NCI-H460 (cell line): ENCODE data around the gene PFDN4. TPM values are rescaled to one million over a fixed set of nuclear protein-coding genes. Genes with fewer than 3 reads are reported as not detected.

ENCODE experiments used
- DNase-seq: peaks from one replicate; pipeline ENCODE4 v3.0.0-alpha.2; 2016; ENCODE audit warnings: low read depth; ENCODE audit errors: extremely low read depth
- polyA plus RNA-seq: library from polyadenylated mRNA; depleted of rRNA; stranded (reverse); fragments of >200 nt; gene quantifications from 2 replicates; pipeline ENCODE4 v1.2.3, GENCODE V29; 2014; cell fraction: nucleus; rRNA removed
- total RNA-seq: library from RNA; depleted of rRNA; stranded (reverse); fragments of >200 nt; shearing (Covaris generic); gene quantifications from 2 replicates; pipeline ENCODE4 v1.2.3, GENCODE V29; 2014; rRNA removed

Gene PFDN4, protein sequence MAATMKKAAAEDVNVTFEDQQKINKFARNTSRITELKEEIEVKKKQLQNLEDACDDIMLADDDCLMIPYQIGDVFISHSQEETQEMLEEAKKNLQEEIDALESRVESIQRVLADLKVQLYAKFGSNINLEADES
- total RNA-seq: 149 and 173 TPM in 2 replicates
- 57.1 and 96.8 TPM in 2 replicates for polyA plus RNA-seq

DNA sequence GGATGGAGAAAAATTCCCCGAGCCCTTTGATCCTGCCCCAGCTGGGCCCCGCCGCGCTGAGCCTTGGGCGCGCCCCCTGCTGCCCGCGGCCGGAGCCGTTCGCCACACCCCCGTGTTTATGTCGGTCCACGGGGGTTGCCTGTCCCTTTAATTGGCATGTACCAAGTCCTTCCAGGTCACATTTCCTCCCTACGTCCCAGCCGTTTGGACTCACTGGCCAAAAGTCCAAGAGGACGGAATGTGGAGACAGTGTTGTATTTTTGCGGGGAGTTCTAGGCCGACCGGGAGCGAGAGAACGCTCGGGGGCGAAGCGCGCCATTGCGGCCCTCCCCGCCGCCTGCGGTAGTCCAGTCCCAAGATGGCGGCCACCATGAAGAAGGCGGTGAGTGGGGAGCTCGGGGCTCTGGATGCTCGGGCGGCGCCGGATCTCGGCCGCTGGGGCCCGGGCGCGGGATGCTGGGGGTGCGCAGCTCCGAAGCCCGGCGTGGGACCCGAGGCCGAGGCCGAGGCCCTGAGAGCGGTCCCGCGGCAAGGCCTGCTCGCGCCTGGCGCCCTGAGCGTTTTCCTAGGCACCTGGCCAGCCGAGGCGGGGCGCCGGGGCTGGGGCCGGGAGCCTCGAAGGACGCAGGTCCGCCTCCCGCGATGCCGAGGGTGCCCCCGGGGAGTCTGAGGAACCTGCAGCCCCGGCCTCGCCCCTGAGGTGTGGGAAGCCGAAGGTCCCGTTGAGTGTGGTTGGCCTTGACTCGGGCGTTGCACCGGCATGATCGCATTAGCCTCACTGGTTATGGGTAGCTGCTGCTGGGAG is at the start of gene PFDN4:
PFDN4 (plus strand) TSS at position 345 of the 805 bp plus-strand sequence; CDS start at position 359, 14 bp downstream.
- peak; percentile 77 for DNase-seq

DNA sequence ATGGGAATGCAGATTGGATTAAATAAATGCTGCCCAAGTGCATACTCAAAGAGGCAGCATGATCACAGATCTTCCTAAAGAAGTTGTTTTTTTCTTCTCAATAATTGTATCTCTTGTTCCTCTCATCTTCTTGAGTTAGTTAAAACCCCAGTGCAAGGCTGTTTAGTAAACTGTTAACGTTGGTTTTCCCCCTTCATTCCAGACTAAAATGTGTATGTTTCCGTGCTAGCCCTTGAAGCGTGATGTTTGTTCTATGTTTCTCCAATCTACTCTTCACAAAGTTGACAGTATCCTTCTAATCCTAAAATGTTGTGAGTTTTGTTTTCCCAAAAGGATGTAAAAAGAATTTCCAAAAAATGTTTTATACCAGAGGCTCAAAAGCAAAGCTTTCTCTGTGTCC is 49.7 kb upstream of the PFDN4 start:
- no peak for DNase-seq

DNA sequence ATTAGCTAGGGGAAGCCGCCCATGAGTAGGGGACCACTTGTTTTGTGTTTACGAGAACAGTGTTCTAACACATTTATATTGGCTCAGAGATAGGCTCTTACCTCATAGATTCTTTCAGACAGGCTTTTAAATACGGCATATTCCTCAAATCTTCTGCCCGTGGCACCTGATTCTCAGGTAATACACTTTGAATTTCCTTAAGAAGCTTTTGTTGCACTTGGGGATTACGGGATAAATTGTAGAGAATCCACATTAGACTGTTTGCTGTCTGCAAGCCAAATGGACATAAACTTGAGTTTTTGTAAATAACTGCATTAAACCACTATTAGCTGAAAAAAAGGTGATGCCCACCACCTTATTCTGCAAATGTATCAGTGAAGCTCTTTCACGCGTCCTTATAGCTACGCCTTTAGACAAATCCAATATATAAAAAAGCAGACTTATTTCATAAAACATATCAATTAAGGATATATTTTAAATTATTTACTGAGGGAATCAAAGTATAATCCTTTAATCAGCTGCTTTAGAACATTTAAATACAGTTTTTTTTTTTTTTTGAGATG is 49.0 kb upstream of the PFDN4 start:
- DNase-seq: no peak

DNA sequence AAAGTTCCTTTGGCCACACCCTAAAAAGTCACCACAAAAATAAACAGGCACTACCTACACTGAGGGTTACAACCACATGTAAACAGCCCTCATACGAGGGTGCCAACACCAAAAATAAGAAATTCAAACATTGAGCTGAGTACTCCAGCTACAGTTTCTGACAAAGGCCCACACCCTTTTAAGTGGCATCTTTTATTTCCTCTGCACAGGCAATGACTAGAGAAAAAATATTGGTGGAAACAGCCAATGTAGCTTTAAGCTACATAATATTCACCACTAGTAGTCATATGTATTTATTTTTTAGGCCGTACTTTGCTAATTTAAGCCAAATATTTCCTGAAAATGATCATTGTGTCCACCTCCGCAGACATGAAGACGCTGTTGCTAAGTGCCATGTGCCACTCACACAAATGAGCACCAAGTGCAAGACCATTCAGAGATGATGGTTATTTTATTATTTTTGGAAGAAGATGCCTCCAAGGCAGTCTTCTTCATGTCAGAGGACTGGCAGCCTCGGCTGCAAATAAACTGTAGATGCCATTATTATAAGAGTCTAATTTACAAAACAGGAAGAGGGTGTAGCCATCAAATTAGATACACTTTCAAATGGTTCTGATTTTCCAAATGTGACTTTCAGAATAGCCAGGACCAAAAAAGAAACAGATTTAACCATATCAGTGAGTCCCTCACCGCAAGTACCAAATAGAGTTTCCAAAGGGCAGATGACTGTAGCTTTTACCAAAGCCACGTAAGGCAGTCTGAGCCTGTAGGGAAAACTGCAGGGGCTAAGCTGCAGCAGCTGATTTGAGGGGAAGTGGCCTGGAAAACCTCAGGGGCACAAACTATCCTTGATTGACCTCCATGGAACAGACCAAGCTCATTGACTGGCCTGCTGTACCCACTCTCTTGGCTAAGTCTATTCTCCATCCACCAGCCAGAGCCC is 47.6 kb upstream of the PFDN4 start:
- DNase-seq: no peak

DNA sequence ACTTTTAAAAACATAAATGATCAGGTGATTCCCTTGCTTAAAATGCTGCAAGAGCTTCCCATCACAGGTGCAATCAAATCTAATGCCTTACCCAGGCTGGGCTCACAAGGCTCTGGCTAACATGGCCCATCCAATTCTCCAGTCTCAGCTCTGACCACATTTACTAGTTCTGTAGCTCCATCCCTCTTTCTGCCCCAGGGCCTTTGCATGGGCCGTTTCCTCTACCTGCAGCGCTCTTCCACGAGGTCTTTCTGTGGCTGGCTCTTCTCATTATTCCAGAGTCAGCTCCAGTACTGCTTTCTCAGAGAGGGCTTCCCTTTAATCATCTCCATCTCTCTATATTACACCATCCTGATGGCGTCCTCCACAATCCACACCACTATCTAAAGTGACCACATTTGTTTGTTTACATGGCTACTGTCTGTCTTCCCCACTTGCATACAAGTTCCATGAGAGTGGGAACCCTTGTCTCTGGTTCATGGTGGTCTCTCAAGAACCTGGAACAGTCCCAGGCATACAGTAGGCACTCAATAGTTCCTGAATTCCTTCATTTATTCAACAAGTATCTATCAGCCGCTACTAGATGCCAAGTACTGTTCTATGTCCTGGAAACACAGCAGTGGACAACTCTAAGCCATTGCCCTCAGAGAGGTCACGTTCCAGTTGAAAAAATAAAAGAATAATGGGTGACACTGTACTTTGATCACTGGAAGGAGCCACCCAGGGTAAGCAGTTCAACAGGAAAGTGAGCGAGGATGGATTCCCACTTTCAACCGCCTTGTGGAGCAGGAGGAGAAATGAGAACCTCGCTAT is 46.7 kb upstream of the PFDN4 start:
- DNase-seq: no peak

DNA sequence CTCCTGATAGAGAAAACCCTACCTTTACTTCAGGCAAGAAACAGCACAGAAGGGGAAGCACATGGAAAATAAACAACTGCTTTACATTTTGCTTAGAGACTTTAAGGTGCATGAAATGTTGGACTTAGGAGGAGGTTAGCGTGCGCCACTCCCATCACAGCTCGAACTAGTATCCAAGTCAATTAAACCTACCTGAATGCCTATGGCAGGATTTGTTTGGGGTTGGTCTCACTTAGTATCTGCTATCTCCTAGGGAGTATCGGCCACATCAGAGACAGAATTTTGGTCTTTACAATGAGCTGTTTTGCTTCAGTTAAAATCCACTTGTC is 46.1 kb upstream of the PFDN4 start:
- DNase-seq: no peak

DNA sequence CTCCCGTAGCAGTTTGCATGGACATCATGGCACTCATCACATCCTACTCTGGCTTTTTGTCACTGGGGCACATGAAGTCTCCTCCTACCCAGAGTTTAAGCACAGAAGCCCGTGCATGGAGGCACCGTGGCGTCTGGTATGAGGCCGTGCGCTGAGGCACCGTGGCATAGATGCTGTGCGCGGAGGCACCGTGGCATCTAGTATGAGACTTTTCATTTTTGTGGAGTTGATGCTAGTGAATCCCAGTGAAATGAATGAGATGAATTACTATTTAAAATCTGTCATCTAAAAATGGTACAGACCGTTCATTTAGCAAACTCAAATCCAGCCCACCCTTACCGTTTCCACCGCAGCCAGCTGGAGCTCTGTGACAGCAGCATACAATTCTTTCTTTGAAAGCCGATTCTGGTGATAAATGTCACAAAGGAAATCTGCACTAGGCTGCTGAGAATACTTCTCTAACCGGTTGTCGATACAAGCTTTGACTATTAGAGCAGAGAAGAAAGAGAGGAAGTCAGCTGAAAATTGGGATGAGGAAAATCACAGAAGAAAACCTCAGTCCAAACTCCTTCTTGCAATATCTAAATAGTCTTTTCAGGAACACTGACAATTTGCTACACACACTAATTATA is 45.4 kb upstream of the PFDN4 start:
- DNase-seq: no peak

DNA sequence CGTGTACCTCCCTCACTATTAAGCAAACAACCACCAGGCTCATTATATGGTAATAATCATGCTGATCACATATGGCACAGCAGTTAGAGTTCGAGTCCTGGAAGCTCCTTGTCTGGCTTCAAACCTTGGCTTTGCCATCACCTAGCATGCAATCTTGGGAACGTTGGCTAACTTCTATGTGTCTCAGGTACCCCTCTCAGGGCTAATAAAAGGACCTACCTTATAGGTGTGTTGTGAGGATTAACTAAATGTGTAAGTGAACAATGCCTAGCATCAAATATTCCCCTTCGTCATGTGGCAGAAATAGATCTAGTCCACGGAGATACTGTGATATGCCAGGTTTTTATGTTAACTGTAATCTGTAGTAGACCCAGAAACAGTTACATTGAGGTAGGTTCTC is 44.5 kb upstream of the PFDN4 start:
- DNase-seq: no peak

DNA sequence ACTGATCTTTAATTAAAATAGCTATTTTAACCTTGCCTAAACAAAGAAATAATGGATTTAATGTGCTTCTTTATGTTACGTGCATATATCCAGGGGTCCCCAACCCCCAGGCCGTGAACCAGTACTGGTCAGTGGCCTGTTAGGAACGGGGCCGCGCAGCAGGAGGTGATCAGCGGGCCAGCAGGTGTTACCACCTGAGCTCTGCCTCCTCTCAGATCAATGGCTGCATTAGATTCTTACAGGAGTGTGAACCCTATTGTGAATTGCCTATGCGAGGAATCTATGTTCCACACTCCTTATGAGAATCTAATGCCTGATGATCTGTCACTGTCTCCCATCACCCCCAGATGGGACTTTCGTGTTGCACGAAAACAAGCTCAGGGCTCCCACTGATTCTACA is 42.9 kb upstream of the PFDN4 start:
- DNase-seq: no peak

DNA sequence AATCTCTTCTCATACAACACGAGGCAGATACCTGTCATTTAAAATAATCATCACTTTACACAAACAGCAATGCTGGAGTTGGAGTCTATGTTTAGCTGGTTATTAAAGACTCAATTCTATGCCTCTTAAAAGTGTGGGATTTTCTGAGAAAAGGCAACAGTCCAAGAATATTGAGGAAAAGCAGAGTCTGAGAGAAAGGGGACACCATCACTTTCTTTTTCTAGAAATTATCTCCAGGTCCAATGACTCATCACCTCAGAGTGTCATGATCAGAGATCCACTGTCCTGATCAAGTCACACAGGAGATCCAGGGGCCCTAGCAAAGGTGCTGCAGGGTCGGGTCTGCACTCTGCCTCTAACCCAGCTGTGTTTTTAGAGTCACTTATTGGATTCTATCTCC is 42.1 kb upstream of the PFDN4 start:
- no peak for DNase-seq

DNA sequence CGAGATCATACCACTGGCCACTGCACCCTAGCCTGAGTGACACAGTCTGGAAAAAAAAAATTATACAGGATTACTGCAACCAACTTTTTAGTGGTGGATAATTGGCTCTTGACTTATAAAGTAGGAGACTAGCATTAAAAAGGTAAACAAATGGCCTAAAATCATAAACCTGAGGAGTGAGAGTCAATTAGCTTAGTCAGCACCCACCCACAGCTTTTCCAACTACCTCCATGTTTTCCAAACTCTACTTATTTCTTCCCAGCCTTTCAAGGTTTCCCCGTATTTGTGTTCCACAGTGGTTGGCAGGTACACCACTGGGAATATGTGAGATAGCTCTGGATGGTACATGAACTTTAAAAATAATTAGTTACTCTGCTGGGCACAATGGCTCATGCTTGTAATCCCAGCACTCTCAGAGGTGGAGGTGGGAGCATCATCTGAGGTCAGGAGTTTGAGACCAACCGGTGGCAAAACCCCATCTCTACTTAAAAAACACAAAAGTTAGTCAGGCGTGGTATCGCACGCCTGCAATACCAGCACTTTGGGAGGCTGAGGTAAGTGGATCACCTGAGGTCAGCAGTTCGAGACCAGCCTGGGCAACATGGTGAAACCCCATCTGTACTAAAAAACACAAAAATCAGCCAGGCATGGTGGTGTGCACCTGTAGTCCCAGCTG is 40.8 kb upstream of the PFDN4 start:
- no peak for DNase-seq

DNA sequence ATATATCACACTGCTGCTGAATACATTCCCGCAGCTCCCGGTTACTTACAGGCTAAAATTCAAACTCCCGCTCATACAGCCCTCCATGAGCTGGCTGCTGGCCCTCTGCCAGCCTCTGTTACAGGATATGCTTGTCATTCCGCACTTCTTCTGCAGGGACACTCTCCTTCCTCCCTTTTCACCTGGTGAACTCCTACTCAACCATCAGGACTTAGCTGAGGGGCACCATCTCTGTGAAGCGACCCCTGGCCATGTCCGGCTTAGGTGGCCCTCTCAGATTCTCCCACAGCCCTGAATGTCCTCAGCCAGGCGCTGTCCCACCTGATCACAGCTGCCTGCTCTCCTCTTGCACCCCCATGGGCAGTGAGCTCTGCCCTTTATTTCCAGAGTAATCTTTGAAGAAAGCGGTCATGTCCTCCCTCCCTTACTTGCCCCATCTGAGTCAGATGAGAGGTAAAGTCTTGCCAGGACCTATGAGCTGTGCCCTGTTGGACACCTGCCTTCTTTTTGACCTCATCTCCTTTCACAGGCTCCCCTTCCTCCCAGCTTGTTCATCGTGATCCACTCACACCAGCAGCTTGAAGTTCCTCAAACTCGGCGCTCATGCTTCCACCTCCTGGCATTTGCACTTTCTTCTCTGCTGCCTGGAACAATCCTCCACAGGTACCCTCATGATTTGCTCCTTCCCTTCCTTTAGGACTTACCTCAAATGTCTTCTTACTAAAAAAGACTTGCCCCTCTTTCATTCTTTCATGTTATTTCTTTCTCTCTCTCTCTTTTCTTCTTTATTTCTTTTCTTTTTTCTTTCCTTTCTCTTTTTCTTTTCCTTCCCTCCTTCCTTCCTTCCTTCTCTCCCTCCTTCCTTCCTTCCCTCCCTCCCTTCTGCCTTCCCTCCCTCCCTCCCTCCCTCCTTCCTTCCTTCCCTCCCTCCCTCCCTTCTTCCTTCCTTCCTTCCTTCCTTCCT is 39.7 kb upstream of the PFDN4 start:
- DNase-seq: no peak

DNA sequence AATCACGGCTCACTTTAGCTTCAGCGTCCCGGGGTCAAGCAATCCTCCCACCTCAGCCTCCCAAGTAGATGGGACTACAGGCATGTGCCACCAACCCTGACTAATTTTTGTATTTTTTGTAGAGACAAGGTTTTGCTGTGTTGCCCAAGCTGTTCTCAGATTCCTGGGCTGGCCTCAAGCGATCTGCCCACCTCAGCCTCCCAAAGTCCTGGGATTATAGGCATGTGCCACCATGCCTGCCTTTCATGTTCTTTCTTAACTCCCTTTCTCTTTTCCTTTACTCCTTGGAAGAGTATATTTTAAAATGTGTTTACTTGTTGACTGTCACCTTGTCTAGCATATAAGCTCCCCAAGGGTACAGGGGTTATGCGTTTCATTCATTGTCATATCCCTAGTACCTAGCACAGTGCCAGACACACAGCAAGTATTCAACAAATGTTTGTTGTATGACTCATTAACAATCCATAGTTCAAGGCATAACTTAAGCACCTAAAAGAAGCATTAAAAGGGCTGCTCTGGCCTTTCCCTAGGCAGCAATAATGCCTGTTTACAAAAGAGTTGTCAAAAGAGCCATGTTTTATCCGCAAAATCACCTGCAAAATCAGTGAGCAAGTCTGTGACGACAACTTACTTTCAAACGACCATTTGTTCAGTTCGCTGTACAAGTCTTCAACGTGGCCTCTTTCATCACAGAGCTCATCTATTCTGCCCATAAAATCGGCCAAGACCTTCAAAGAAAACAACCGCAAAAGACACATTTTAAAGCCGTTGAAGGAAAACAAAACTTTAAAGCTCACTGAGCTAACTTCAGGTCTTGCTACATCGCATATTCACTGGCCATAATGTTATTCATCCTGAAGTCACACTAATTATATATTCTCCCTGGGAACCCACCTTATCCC is 38.7 kb upstream of the PFDN4 start:
- DNase-seq: no peak

DNA sequence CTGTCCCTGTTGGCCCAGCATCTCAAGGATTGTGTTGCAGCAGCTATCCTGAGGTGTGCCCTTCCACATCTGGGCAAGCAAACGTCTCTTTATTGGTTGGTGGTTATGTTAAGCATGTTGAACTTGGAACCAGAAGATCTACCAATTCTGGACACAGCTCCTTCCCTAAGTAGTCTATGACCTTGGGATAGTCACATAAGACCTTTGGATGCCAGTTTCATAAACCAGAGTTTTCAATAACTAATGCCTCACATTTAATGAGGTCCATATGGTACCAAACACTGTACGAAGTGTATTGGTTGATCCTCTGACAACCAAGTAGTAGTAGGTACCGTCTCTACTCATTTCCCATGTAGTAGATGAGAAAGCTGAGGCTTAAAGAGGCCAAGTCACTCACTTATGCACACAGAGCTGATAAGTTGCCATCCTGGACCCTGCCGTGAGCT is 37.8 kb upstream of the PFDN4 start:
- DNase-seq: no peak

DNA sequence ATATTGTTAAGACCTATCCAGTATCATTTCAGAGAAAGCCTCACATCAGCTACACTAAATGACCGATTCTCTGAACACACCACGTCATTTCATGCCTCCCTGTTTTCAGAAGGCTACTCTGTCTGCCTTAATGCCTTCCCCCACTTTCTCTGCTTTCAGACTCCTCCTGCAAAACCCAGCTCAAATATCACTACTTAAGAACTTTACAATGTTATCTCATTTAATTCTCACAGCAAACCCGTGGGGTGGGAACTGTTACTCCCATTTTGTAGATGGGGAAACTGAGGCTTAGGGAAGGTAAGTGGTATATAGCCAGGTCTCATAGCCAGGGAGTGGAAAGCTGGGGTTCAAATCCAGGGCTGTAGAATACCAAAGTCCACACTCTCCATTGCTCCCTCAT is 36.9 kb upstream of the PFDN4 start:
- no peak for DNase-seq

DNA sequence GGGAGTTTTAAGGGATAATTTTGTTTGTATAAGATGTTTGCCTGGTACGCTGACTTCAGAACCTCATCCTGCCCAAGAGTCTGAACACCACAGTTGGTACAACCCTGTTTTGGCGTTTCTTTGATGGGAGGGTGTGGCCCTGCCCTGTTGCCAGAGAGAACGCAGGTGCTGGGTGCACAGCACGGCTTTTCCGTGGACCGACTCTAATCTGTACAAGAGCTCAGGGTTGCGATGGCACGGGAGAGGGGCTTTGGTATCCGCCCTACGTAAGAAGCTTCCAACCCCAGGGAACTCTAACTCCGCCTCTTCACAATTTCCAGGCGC is 35.4 kb upstream of the PFDN4 start:
- DNase-seq: no peak
